DMS153 treated with DMSO at 0.1 percent for 48 hours (cell line): ENCODE data around the gene NUP210L.

Source experiments
- DNase-seq: peaks from one replicate; lab custom pipeline; 2025; ENCODE audit not compliant: unreplicated experiment; lab: John Stamatoyannopoulos, UW

NUP210L gene

GRCh38 chr1:153945795-153946621 is 208.9 kb downstream of the NUP210L start:
- DNase-seq, result peak; percentile 37

GRCh38 chr1:153945131-153945794 is 209.6 kb downstream of the NUP210L start:
- no peak for DNase-seq

GRCh38 chr1:153944827-153945117 is 210.1 kb downstream of the NUP210L start:
- no peak for DNase-seq

GRCh38 chr1:153944005-153944826 is 210.7 kb downstream of the NUP210L start:
- no peak for DNase-seq

- no peak for DNase-seq
Observed at GRCh38 chr1:153942766-153943549, 211.9 kb downstream of the NUP210L start.
